Measurements from ENCODE around the gene FAM72C. TPM values are rescaled to one million over a fixed set of nuclear protein-coding genes. Genes with fewer than 3 reads are reported as not detected.
"Not testable (repeated sequence)": the region's sequence is repeated elsewhere in the genome, so short reads cannot be mapped to it uniquely, and the experiment has no call there.

The FAM72C gene
- total RNA-seq, 4 donors from 2014 or later, result 0.20 to 1.2 TPM; not detected in 2

GRCh38 chr1:143955930-143956329, 15.9 kb downstream of the FAM72C start:
- not testable (repeated sequence) for H3K9me3 ChIP-seq; H3K4me1 ChIP-seq; H3K27ac ChIP-seq; H3K27me3 ChIP-seq; DNase-seq (ENCODE audit: low spot score in 2 of 2); H3K4me3 ChIP-seq; H3K36me3 ChIP-seq
- no CpG with 5 or more reads among the region's 3 CpGs for WGBS, 2 donors

GRCh38 chr1:143952913-143953312, 18.9 kb downstream of the FAM72C start:
- not testable (repeated sequence) for H3K9me3 ChIP-seq; H3K27ac ChIP-seq; H3K4me1 ChIP-seq; H3K27me3 ChIP-seq; DNase-seq (ENCODE audit: low spot score in 2 of 2); H3K36me3 ChIP-seq; H3K4me3 ChIP-seq
- no CpG with 5 or more reads among the region's 1 CpG for WGBS, 2 donors

- not testable (repeated sequence) for H3K36me3 ChIP-seq; H3K27ac ChIP-seq; H3K9me3 ChIP-seq; DNase-seq (ENCODE audit: low spot score in 2 of 2); H3K4me1 ChIP-seq; H3K27me3 ChIP-seq; H3K4me3 ChIP-seq
- WGBS, 2 donors, result no CpG with 5 or more reads among the region's 6 CpGs
These were observed 20.0 kb downstream of the FAM72C start for GRCh38 chr1:143951485-143952391.

- not testable (repeated sequence) for DNase-seq (ENCODE audit: low spot score in 2 of 2); H3K9me3 ChIP-seq
These were observed 24.0 kb downstream of the FAM72C start for GRCh38 chr1:143947749-143948148.

GRCh38 chr1:143945253-143945652, 26.5 kb downstream of the FAM72C start:
- not testable (repeated sequence) for H3K9me3 ChIP-seq; H3K27me3 ChIP-seq; DNase-seq (ENCODE audit: low spot score in 2 of 2); H3K4me3 ChIP-seq; H3K36me3 ChIP-seq; H3K27ac ChIP-seq; H3K4me1 ChIP-seq
- no CpG with 5 or more reads among the region's 3 CpGs for WGBS, 2 donors

More at GRCh38 chr1:143947749-143948148, 24.0 kb downstream of the FAM72C start:
- H3K27me3 ChIP-seq, H3K4me3 ChIP-seq, H3K4me1 ChIP-seq, H3K36me3 ChIP-seq, H3K27ac ChIP-seq: not testable (repeated sequence)
- no CpG with 5 or more reads among the region's 2 CpGs for WGBS, 2 donors

- WGBS, 2 donors, result no CpG with 5 or more reads among the region's 5 CpGs
These were observed 27.1 kb downstream of the FAM72C start for GRCh38 chr1:143944576-143945240.

GRCh38 chr1:143943319-143943978, 28.3 kb downstream of the FAM72C start:
- H3K36me3 ChIP-seq; DNase-seq (ENCODE audit: low spot score in 2 of 2); H3K27ac ChIP-seq; H3K4me3 ChIP-seq; H3K4me1 ChIP-seq; H3K9me3 ChIP-seq; H3K27me3 ChIP-seq: not testable (repeated sequence)
- no CpG with 5 or more reads among the region's 7 CpGs for WGBS, 2 donors

More at GRCh38 chr1:143944576-143945240, 27.1 kb downstream of the FAM72C start:
- not testable (repeated sequence) for H3K9me3 ChIP-seq; H3K27me3 ChIP-seq; H3K4me1 ChIP-seq; H3K27ac ChIP-seq; H3K4me3 ChIP-seq; DNase-seq (ENCODE audit: low spot score in 2 of 2); H3K36me3 ChIP-seq

- H3K27ac ChIP-seq; H3K9me3 ChIP-seq; DNase-seq (ENCODE audit: low spot score in 2 of 2); H3K27me3 ChIP-seq; H3K4me1 ChIP-seq; H3K4me3 ChIP-seq; H3K36me3 ChIP-seq: not testable (repeated sequence)
- no CpG with 5 or more reads among the region's 1 CpG for WGBS, 2 donors
These were observed 29.4 kb downstream of the FAM72C start for GRCh38 chr1:143942238-143942860.

GRCh38 chr1:143939666-143940065, 32.1 kb downstream of the FAM72C start:
- H3K27me3 ChIP-seq; H3K4me1 ChIP-seq; H3K27ac ChIP-seq; H3K36me3 ChIP-seq; H3K9me3 ChIP-seq; H3K4me3 ChIP-seq; DNase-seq (ENCODE audit: low spot score in 2 of 2): not testable (repeated sequence)
- WGBS, 2 donors, result no CpG with 5 or more reads among the region's 2 CpGs

GRCh38 chr1:143938922-143939321, 32.9 kb downstream of the FAM72C start:
- no CpG with 5 or more reads among the region's 2 CpGs for WGBS, 2 donors
- H3K27ac ChIP-seq; H3K9me3 ChIP-seq; H3K27me3 ChIP-seq; H3K4me3 ChIP-seq; DNase-seq (ENCODE audit: low spot score in 2 of 2); H3K4me1 ChIP-seq; H3K36me3 ChIP-seq: not testable (repeated sequence)
